22Rv1 (cell line): ENCODE results near the gene STAB1.

Experiments
- ZFX ChIP-seq: fragments of 450-650 bp; IDR thresholded peaks from 2 replicates; pipeline ENCODE4 v1.6.1; 2017; ENCODE audit warnings: antibody characterized with exemption, borderline replicate concordance
- TF ChIP-seq, protein P1 (sequence below): fragments of 450-650 bp; IDR thresholded peaks from 2 replicates; pipeline ENCODE4 v1.5.1; 2017; ENCODE audit warnings: mild to moderate bottlenecking

- TF ChIP-seq, protein P1, sequence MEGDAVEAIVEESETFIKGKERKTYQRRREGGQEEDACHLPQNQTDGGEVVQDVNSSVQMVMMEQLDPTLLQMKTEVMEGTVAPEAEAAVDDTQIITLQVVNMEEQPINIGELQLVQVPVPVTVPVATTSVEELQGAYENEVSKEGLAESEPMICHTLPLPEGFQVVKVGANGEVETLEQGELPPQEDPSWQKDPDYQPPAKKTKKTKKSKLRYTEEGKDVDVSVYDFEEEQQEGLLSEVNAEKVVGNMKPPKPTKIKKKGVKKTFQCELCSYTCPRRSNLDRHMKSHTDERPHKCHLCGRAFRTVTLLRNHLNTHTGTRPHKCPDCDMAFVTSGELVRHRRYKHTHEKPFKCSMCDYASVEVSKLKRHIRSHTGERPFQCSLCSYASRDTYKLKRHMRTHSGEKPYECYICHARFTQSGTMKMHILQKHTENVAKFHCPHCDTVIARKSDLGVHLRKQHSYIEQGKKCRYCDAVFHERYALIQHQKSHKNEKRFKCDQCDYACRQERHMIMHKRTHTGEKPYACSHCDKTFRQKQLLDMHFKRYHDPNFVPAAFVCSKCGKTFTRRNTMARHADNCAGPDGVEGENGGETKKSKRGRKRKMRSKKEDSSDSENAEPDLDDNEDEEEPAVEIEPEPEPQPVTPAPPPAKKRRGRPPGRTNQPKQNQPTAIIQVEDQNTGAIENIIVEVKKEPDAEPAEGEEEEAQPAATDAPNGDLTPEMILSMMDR: no peak
- no peak for TF ChIP-seq ZFX
Measured at GRCh38 chr3:52515192-52515591, 20.1 kb downstream of the STAB1 start.
